Vagina (tissue), 2 donors: ENCODE measurements around the gene ROR1. TPM values are rescaled to one million over a fixed set of nuclear protein-coding genes. Genes with fewer than 3 reads are reported as not detected.

Experiments
- DNase-seq, 2 donors: peaks; one replicate each; pipeline ENCODE4 v3.0.0-alpha.2; 2017; ENCODE audit errors: extremely low spot score in 2 of 2
- H3K27ac ChIP-seq: fragments of 200-600 bp; sonication (generic); one replicate; pipeline ENCODE4 v1.5.1; 2019
- H3K27me3 ChIP-seq: fragments of 200-600 bp; sonication (generic); one replicate; pipeline ENCODE4 v1.5.1; 2019
- H3K36me3 ChIP-seq, 2 donors: fragments of 200-600 bp; sonication (generic); one replicate each; pipeline ENCODE4 v1.5.1; 2017 to 2019
- H3K4me1 ChIP-seq: fragments of 200-600 bp; sonication (generic); one replicate; pipeline ENCODE4 v1.5.1; 2019
- H3K4me3 ChIP-seq, 2 donors: fragments of 200-600 bp; sonication (generic); 1 replicate in 1 of 2; 2 replicates in 1 of 2; pipeline ENCODE4 v1.5.1; 2016 to 2019
- H3K9me3 ChIP-seq: fragments of 200-600 bp; sonication (generic); one replicate; pipeline ENCODE4 v1.5.1; 2019
- POLR2A ChIP-seq, 2 donors: fragments of 450-650 bp; IDR thresholded peaks; one replicate each; pipeline ENCODE4 v1.6.1; 2017; ENCODE audit warnings: antibody characterized with exemption in 2 of 2, mild to moderate bottlenecking in 2 of 2, moderate library complexity in 2 of 2
- POLR2AphosphoS5 ChIP-seq, 2 donors: sonication (generic); formaldehyde crosslinking; IDR thresholded peaks; one replicate each; pipeline ENCODE4 v1.9.0; 2017; ENCODE audit warnings: antibody characterized with exemption in 2 of 2, mild to moderate bottlenecking in 2 of 2, low read depth in 1 of 2; ENCODE audit not compliant: insufficient read depth in 1 of 2
- intact Hi-C: fragments of 100-400 bp; cut with DNase I; formaldehyde crosslinking; loops from one replicate; pipeline ENCODE4 v1.15.1; 2023
- total RNA-seq: library from RNA; depleted of rRNA; stranded (reverse); fragments of >200 nt; gene quantifications from one replicate; pipeline ENCODE4 v1.2.3, GENCODE V29; 2016
- TF ChIP-seq, protein P1 (sequence below), 3 experiments: fragments of 450-650 bp in 2 of 3; fragments of 200-600 bp in 1 of 3; sonication (generic) in 1 of 3; IDR thresholded peaks; one replicate each; pipeline ENCODE4 v1.5.1; 2017 to 2019; ENCODE audit warnings: antibody characterized with exemption in 3 of 3, mild to moderate bottlenecking in 2 of 3, moderate library complexity in 2 of 3

ROR1 gene
- total RNA-seq, 1 donor from 2014 or later, result 11.0 TPM

- DNase-seq, result no peak
- H3K27ac ChIP-seq, result no peak overlapping the region
- intact Hi-C loops, result no loop called here
These were observed 314.0 kb downstream of the ROR1 start for GRCh38 chr1:64087768-64088167.

GRCh38 chr1:64090436-64090835, 316.6 kb downstream of the ROR1 start:
- TF ChIP-seq POLR2A (IDR thresholded peaks at IDR 0.05), result no peak
- no peak for TF ChIP-seq POLR2AphosphoS5 (IDR thresholded peaks at IDR 0.05; ENCODE audit: insufficient read depth in 1 of 2, low read depth in 1 of 2)
- TF ChIP-seq, protein P1, sequence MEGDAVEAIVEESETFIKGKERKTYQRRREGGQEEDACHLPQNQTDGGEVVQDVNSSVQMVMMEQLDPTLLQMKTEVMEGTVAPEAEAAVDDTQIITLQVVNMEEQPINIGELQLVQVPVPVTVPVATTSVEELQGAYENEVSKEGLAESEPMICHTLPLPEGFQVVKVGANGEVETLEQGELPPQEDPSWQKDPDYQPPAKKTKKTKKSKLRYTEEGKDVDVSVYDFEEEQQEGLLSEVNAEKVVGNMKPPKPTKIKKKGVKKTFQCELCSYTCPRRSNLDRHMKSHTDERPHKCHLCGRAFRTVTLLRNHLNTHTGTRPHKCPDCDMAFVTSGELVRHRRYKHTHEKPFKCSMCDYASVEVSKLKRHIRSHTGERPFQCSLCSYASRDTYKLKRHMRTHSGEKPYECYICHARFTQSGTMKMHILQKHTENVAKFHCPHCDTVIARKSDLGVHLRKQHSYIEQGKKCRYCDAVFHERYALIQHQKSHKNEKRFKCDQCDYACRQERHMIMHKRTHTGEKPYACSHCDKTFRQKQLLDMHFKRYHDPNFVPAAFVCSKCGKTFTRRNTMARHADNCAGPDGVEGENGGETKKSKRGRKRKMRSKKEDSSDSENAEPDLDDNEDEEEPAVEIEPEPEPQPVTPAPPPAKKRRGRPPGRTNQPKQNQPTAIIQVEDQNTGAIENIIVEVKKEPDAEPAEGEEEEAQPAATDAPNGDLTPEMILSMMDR (IDR thresholded peaks at IDR 0.05), result no peak
- no peak for DNase-seq
- no peaks in the 10 kb centered on the region for H3K9me3 ChIP-seq
- no peak overlapping the region for H3K27ac ChIP-seq
- H3K27me3 ChIP-seq, result no peaks in the 10 kb centered on the region
- H3K36me3 ChIP-seq, result no peaks in the 10 kb centered on the region
- no peak overlapping the region for H3K4me3 ChIP-seq
- no peaks in the 10 kb centered on the region for H3K4me1 ChIP-seq
- intact Hi-C loops, result no loop called here

More at GRCh38 chr1:64087768-64088167, 314.0 kb downstream of the ROR1 start:
- TF ChIP-seq POLR2A (IDR thresholded peaks at IDR 0.05) (no peak), POLR2AphosphoS5 (IDR thresholded peaks at IDR 0.05; ENCODE audit: insufficient read depth in 1 of 2, low read depth in 1 of 2) (no peak)
- TF ChIP-seq, protein P1 (IDR thresholded peaks at IDR 0.05), result no peak
- Histone ChIP-seq H3K4me1 (no peaks in the 10 kb centered on the region), H3K27me3 (no peaks in the 10 kb centered on the region), H3K9me3 (no peaks in the 10 kb centered on the region), H3K4me3 (no peak overlapping the region), H3K36me3 (no peaks in the 10 kb centered on the region)

DNA sequence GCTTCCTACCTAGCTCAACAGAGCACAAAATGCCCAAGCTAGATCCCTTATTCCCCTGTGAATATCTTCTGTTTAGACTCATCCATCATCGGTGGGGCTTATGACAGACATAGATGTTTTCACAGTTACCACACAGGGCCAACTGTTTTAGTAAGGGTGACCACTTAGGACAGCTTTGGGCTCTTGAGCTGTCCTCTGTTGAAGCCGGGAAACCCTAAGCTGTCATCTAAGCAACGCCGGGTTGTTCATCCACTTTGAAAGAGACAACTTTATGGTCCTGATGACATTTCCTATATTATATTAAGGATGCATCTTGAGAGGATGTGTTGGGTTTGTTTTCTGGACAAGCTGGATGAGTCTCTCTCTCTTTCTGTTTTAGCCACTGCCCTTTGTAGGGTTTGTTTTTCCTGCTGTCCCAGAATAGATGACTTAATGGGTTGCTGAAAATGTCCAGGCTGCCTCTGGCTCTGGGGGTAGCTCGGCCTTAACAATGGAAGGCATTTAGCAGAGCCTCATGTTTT, 319.1 kb downstream of the ROR1 start:
- Histone ChIP-seq H3K4me3 (no peak overlapping the region), H3K9me3 (no peaks in the 10 kb centered on the region), H3K36me3 (no peaks in the 10 kb centered on the region), H3K4me1 (no peaks in the 10 kb centered on the region), H3K27ac (no peak overlapping the region), H3K27me3 (no peaks in the 10 kb centered on the region)
- intact Hi-C loops, result no loop called here
- no peak for DNase-seq
- TF ChIP-seq POLR2AphosphoS5 (IDR thresholded peaks at IDR 0.05; ENCODE audit: insufficient read depth in 1 of 2, low read depth in 1 of 2) (no peak), POLR2A (IDR thresholded peaks at IDR 0.05) (no peak)
- TF ChIP-seq, protein P1 (IDR thresholded peaks at IDR 0.05), result no peak

DNA sequence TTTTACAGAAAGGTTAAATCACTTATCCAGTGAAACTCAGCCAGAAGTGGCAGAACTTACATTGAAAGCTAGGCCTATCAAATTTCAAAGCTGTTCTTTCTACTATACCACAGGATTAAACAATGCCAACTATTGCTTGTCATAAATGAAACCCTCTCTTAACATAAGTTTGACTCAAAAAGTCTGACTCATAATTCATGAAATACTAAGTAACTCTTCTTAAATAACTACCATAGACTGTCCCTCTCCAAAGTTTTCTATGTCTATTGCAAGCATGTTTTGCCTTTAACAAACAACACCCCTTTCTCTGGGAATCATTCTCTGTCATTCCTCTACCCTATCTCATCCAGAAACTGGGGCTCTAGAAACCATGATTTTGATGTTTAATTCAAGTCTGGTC, 320.1 kb downstream of the ROR1 start:
- no peaks in the 10 kb centered on the region for H3K9me3 ChIP-seq
- intact Hi-C loops, result no loop called here
- no peak overlapping the region for H3K4me3 ChIP-seq
- no peak overlapping the region for H3K27ac ChIP-seq
- H3K36me3 ChIP-seq, result no peaks in the 10 kb centered on the region
- TF ChIP-seq, protein P1 (IDR thresholded peaks at IDR 0.05), result no peak
- TF ChIP-seq POLR2A (IDR thresholded peaks at IDR 0.05), result no peak
- TF ChIP-seq POLR2AphosphoS5 (IDR thresholded peaks at IDR 0.05; ENCODE audit: insufficient read depth in 1 of 2, low read depth in 1 of 2), result no peak
- H3K4me1 ChIP-seq, result no peaks in the 10 kb centered on the region
- no peak for DNase-seq
- H3K27me3 ChIP-seq, result no peaks in the 10 kb centered on the region

DNA sequence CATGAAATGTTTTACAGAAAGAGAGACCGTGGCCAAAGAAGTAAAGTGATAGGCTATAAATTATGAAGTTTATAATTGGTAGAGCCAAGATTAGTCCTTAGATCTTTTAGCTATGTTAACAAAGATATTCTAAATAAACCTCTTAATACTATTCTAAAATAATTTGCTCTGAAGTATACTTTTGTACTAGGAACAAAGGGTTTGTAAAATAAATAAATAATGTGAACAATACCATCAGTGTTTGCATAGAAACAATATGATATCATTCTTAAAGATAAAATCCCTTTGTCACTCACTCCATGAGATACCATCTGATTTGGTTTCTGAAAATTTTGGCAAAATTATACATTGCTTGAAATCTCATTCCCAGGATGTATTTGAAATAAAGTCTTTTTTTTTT, 322.0 kb downstream of the ROR1 start:
- TF ChIP-seq POLR2AphosphoS5 (IDR thresholded peaks at IDR 0.05; ENCODE audit: insufficient read depth in 1 of 2, low read depth in 1 of 2) (no peak), POLR2A (IDR thresholded peaks at IDR 0.05) (no peak)
- TF ChIP-seq, protein P1 (IDR thresholded peaks at IDR 0.05), result no peak
- intact Hi-C loops, result no loop called here
- DNase-seq, result no peak
- Histone ChIP-seq H3K9me3 (no peaks in the 10 kb centered on the region), H3K36me3 (no peaks in the 10 kb centered on the region), H3K4me1 (peaks cover 4% of the 10 kb centered on the region), H3K27ac (no peak overlapping the region), H3K4me3 (no peak overlapping the region), H3K27me3 (no peaks in the 10 kb centered on the region)
